Measurements from ENCODE around the gene ZNF106.

The ZNF106 gene

GRCh38 chr15:42364529-42364928 is 126.4 kb downstream of the ZNF106 start:
- peak; percentile 25 for DNase-seq

GRCh38 chr15:42363942-42364341 is 127.0 kb downstream of the ZNF106 start:
- no peak for DNase-seq

- no peak for DNase-seq
Measured at GRCh38 chr15:42363487-42363886, 127.5 kb downstream of the ZNF106 start.

Data from fibroblast of skin of right biceps (primary cell).